IPS-20b (cell line): ENCODE measurements around the gene CDKAL1.
"Not testable (repeated sequence)": the region's sequence is repeated elsewhere in the genome, so short reads cannot be mapped to it uniquely, and the experiment has no call there.

Source experiments
- H3K27ac ChIP-seq: one replicate; pipeline ENCODE4 v1.5.1; 2013; ENCODE audit warnings: low read length
- H3K27me3 ChIP-seq: 2 replicates; pipeline ENCODE4 v1.6.1; 2013; ENCODE audit warnings: mild to moderate bottlenecking, low read length, inconsistent platforms; ENCODE audit not compliant: insufficient read depth
- H3K36me3 ChIP-seq: 2 replicates; pipeline ENCODE4 v1.6.1; 2013; ENCODE audit warnings: low read depth, mild to moderate bottlenecking, inconsistent platforms, low read length, moderate library complexity; ENCODE audit not compliant: insufficient read depth
- H3K4me1 ChIP-seq: 2 replicates; pipeline ENCODE4 v1.6.1; 2013; ENCODE audit warnings: mild to moderate bottlenecking, control low read depth, inconsistent platforms, low read length, moderate library complexity; ENCODE audit not compliant: insufficient read depth
- H3K4me3 ChIP-seq: 2 replicates; pipeline ENCODE4 v1.5.1; 2013; ENCODE audit warnings: mild to moderate bottlenecking, low read length, inconsistent platforms
- H3K9ac ChIP-seq: 2 replicates; pipeline ENCODE4 v1.6.1; 2013; ENCODE audit warnings: low read depth, mild to moderate bottlenecking, inconsistent platforms, low read length, moderate library complexity
- H3K9me3 ChIP-seq: 2 replicates; pipeline ENCODE4 v1.6.1; 2013; ENCODE audit warnings: mild to moderate bottlenecking, low read depth, low read length, inconsistent platforms; ENCODE audit not compliant: insufficient read depth

CDKAL1 gene

GRCh38 chr6:20906945-20907344 lies 372.7 kb downstream of the CDKAL1 start:
- no peak overlapping the region for H3K4me3 ChIP-seq
- H3K27me3 ChIP-seq: no peaks in the 10 kb centered on the region
- H3K27ac ChIP-seq: no peak overlapping the region
- H3K36me3 ChIP-seq: no peaks in the 10 kb centered on the region
- no peak overlapping the region for H3K9ac ChIP-seq
- peaks cover 13% of the 10 kb centered on the region; the same call in 1 of the 2 replicates for H3K4me1 ChIP-seq
- H3K9me3 ChIP-seq: no peaks in the 10 kb centered on the region

DNA sequence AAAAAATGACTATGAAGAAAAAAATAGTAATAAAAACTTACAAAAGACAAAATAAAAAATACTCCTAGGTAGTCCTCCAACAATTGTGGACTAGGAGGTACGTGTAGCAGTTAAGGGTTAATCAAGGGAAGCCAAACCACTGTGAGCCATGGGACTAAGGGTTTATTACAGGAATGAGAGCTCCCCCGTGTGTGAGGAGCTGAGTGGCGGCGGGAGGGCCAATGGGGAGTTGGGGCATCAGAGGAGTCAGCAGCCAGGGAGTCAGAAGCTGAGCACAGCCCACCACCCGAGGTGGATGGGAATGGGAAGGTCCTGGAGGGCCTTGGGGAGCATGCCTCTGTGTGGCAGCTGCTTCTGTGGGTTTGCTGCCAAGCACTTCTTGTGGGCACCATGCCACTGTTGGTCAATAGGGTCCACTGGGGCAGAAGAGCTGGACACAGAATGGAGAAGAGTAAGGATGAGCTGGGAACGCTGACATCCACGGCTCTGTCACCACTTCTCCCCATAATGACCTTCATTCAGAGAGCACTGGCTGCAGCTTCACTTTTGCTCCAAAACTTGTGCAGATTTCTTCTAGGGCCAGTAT lies 373.3 kb downstream of the CDKAL1 start:
- no peak overlapping the region for H3K9ac ChIP-seq
- H3K36me3 ChIP-seq: no peaks in the 10 kb centered on the region
- no peak overlapping the region for H3K4me3 ChIP-seq
- H3K27me3 ChIP-seq: no peaks in the 10 kb centered on the region
- H3K9me3 ChIP-seq: no peaks in the 10 kb centered on the region
- no peak overlapping the region for H3K27ac ChIP-seq
- peaks cover 10% of the 10 kb centered on the region; the same call in 1 of the 2 replicates for H3K4me1 ChIP-seq

DNA sequence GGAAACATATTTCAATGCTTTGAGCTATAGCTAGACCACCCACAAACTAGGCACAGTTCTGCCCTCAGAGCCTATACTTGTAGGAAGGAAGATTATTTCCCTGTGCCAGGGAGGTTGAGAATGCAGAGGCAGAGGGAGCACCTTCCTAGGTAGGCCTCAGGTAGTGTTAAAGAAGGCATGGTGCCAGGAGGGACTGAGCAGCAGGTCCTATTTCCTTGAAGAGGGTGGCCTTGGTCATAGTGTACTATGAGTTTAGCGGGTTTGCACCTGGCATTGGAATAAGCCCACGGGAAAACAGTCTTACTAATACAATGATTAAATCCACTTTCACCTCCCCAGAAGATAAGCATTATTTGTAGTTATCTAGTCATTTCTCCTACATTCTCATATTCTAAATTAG lies 375.4 kb downstream of the CDKAL1 start:
- Histone ChIP-seq H3K4me1 (peaks cover 10% of the 10 kb centered on the region; the same call in 1 of the 2 replicates), H3K4me3 (no peak overlapping the region), H3K9ac (no peak overlapping the region), H3K27me3 (no peaks in the 10 kb centered on the region), H3K36me3 (no peaks in the 10 kb centered on the region), H3K27ac (no peak overlapping the region), H3K9me3 (peaks cover 4% of the 10 kb centered on the region; the same call in 1 of the 2 replicates)

DNA sequence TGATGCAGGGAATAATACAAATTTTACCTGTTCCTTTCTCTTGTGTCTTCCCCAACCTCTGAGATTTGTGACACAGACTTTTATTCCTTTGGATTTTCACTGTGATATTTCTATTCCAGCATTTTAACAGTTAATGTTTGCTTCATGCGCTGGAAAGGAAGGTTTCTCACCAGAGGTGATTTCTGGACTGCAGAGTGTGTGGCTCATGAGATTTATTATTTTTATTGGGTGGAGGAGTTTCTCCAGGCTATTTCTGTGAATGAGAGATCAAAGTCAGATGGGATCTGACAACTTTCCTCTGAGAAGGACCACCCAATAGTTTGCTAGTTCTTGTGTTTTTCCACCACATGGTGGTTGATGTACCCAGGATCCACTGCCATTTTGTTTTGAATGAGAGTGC lies 377.5 kb downstream of the CDKAL1 start:
- Histone ChIP-seq H3K9ac (no peak overlapping the region), H3K4me1 (peaks cover 10% of the 10 kb centered on the region; the same call in 1 of the 2 replicates)

GRCh38 chr6:20915156-20915555 lies 380.9 kb downstream of the CDKAL1 start:
- Histone ChIP-seq H3K9ac (no peak overlapping the region), H3K27me3 (no peaks in the 10 kb centered on the region), H3K9me3 (peaks cover 17% of the 10 kb centered on the region), H3K4me3 (no peak overlapping the region), H3K36me3 (no peaks in the 10 kb centered on the region), H3K27ac (no peak overlapping the region), H3K4me1 (peaks cover 15% of the 10 kb centered on the region)

More for the DNA sequence above, 377.5 kb downstream of the CDKAL1 start:
- no peak overlapping the region for H3K27ac ChIP-seq
- peaks cover 17% of the 10 kb centered on the region for H3K9me3 ChIP-seq
- H3K27me3 ChIP-seq: no peaks in the 10 kb centered on the region
- no peak overlapping the region for H3K4me3 ChIP-seq
- no peaks in the 10 kb centered on the region for H3K36me3 ChIP-seq

GRCh38 chr6:20915626-20916025 lies 381.4 kb downstream of the CDKAL1 start:
- Histone ChIP-seq H3K36me3 (no peaks in the 10 kb centered on the region), H3K4me3 (no peak overlapping the region), H3K27ac (no peak overlapping the region), H3K4me1 (peaks cover 14% of the 10 kb centered on the region), H3K9ac (no peak overlapping the region), H3K27me3 (no peaks in the 10 kb centered on the region), H3K9me3 (peaks cover 17% of the 10 kb centered on the region)

GRCh38 chr6:20916086-20916485 lies 381.8 kb downstream of the CDKAL1 start:
- H3K27me3 ChIP-seq: no peaks in the 10 kb centered on the region
- H3K9me3 ChIP-seq: peaks cover 17% of the 10 kb centered on the region
- H3K4me1 ChIP-seq: peaks cover 10% of the 10 kb centered on the region
- H3K4me3 ChIP-seq: no peak overlapping the region
- no peak overlapping the region for H3K9ac ChIP-seq
- no peaks in the 10 kb centered on the region for H3K36me3 ChIP-seq
- H3K27ac ChIP-seq: no peak overlapping the region

GRCh38 chr6:20918868-20919267 lies 384.6 kb downstream of the CDKAL1 start:
- peaks cover 5% of the 10 kb centered on the region for H3K4me1 ChIP-seq
- H3K27ac ChIP-seq: no peak overlapping the region
- no peak overlapping the region for H3K4me3 ChIP-seq
- no peaks in the 10 kb centered on the region for H3K27me3 ChIP-seq
- H3K9ac ChIP-seq: no peak overlapping the region
- no peaks in the 10 kb centered on the region for H3K36me3 ChIP-seq
- H3K9me3 ChIP-seq: peaks cover 17% of the 10 kb centered on the region

DNA sequence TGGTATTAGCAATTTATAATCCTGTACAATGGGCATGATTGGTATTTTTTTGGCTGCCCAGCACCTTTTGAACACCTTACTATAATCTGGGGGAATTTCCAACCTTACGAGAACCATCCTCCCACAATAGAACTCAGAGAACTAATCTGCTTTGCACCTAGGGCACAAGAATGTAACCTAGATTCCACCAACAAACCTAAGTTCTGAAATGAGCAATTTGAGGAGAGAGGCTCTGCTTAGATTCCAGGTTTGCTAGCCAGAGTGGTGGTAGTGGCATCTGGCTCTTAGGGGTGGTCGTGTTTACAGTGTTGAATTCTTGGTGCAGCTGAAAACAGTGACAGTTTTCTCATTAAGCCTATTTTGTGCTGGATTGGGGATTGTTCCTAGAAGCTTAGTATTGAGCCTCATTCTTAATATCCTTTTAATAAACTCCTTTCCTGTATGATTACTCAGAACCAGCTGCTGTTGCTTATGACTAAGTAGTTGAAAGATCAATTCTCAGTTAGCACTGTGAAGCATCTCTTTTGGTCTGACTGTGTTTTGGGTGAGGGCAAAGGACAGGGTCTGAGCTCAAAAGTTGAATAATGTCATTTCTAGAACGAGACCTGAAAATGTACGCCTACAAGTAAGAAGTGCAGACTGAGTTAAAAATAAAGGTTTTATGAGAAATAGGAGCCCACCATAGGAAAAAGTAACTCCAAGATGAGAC lies 385.6 kb downstream of the CDKAL1 start:
- H3K9ac ChIP-seq: no peak overlapping the region
- H3K4me3 ChIP-seq: no peak overlapping the region
- H3K9me3 ChIP-seq: peaks cover 11% of the 10 kb centered on the region
- H3K27me3 ChIP-seq: no peaks in the 10 kb centered on the region
- no peak overlapping the region for H3K27ac ChIP-seq
- peaks cover 5% of the 10 kb centered on the region for H3K4me1 ChIP-seq
- H3K36me3 ChIP-seq: no peaks in the 10 kb centered on the region

DNA sequence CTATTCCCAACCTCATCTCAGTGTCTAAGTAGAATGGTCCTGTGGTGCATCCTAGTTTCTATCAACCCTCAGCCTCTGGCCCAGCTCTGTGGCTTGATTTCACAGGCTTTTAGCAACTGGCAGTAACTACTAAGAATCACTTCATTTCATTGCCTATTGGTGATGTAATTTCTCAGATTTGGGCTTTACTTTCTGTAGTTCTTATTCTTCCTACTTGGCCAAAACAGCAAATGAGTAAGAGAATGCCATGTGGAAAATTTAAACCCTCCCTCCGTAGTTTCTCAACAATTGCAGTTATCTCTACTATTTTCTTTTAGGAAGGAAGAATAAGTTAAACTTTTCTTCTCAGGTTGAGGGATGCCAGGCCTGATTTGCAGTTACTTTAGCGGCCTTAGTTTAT lies 387.3 kb downstream of the CDKAL1 start:
- H3K36me3 ChIP-seq: no peaks in the 10 kb centered on the region
- H3K9me3 ChIP-seq: no peaks in the 10 kb centered on the region
- H3K4me1 ChIP-seq: peaks cover 5% of the 10 kb centered on the region
- no peak overlapping the region for H3K27ac ChIP-seq
- no peaks in the 10 kb centered on the region for H3K27me3 ChIP-seq
- no peak overlapping the region for H3K4me3 ChIP-seq
- H3K9ac ChIP-seq: no peak overlapping the region

- Histone ChIP-seq H3K27ac (no peak overlapping the region), H3K36me3 (no peaks in the 10 kb centered on the region), H3K4me1 (peaks cover 5% of the 10 kb centered on the region), H3K9me3 (no peaks in the 10 kb centered on the region), H3K4me3 (no peak overlapping the region), H3K27me3 (no peaks in the 10 kb centered on the region), H3K9ac (no peak overlapping the region)
Measured at GRCh38 chr6:20922743-20923142, 388.5 kb downstream of the CDKAL1 start.

DNA sequence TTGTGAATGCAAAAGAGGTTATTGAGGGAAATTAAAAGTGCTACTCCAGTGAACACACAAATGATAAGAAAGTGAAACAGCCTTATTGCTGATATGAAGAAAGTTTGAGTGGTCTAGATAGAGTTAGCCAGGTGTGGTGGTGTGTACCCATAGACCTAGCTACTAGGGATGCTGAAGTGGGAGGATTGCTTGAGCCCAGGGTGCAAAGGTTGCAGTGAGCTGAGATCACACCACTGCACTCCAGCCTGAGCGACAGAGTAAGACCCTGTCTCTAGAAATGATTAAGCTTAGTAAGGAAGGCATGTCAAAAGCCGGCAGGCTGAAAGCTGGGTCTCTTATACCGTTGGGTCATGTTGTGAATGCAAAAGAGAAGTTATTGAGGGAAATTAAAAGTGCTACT lies 389.8 kb downstream of the CDKAL1 start:
- H3K36me3 ChIP-seq, H3K9ac ChIP-seq, H3K4me3 ChIP-seq, H3K27ac ChIP-seq, H3K27me3 ChIP-seq, H3K4me1 ChIP-seq, H3K9me3 ChIP-seq: not testable (repeated sequence)
